Islet precursor cell (in vitro differentiated cells): ENCODE measurements around the gene CAPN11.
A peak's percentile ranks its signal among the peaks of the same experiment; 100 is the strongest.
"Not testable (repeated sequence)": the region's sequence is repeated elsewhere in the genome, so short reads cannot be mapped to it uniquely, and the experiment has no call there.

Experiments
- DNase-seq: peaks from one replicate; pipeline ENCODE4 v3.0.0-alpha.2; 2018

The CAPN11 gene

DNA sequence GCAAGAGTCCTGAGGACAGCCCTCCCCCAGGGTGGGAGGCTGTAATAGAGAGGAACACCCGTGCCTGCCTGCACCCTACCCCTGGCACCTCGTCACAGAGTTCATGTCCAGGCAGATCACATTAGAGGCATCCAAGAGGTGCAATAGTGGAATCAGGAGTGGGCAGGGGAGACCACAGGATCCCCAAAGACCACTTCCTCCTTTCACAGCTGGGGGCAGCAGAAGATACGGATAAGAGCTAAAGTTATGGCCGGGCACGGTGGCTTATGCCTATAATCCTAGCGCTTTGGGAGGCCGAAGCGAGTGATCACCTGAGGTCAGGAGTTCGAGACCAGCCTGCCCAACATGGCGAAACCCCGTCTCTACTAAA, 1.5 kb upstream of the CAPN11 start:
- DNase-seq, result no peak

DNA sequence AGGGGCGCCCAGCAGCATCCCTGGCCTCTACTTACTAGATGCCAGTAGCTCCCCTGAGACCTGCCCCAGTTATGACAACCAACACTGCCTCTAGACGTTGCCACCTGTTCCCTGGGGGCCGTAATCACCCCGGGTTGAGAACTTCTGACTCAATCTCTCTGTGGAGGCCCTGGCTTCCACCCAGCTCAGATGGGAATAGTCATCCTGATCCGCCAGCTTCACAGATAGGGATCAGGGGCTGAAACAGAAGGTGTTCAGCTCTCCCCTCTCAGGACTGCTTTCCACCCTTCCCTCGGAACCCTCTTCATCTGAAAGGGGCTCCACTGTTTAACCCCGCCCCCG, 3.3 kb downstream of the CAPN11 start:
- no peak for DNase-seq

- no peak for DNase-seq
Observed at GRCh38 chr6:44162876-44163625, 4.4 kb downstream of the CAPN11 start.

GRCh38 chr6:44166116-44166515, 7.5 kb downstream of the CAPN11 start:
- no peak for DNase-seq

DNA sequence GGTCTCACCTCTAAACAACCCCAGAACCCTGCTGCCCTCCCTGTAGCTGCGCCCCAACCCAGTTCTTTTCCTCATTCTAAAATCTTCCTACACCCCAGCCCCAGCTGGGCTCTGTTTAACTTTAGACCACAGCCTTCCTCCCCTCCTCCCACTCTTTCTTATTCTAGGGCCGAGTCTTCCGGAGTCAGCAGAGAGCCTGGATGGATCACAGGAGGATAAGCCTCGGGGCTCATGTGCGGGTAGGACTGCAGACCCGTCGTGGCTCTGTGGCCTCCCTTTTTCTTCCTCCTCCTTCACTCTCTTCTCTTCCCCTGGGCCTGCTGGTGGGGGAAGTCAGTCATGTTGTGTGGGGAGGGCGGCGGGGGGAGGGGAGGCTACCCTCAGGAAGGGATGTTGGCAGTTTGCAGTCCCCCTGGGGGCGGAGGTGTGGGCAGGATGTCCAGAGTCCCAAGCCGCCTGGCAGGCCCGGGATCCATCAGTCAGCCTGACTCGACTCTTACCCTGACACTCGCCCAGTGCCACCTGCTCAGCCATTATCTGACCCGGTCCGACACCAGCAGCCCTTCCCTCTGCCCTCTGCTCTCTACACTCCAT, 8.1 kb downstream of the CAPN11 start:
- DNase-seq, result peak; percentile 76

DNA sequence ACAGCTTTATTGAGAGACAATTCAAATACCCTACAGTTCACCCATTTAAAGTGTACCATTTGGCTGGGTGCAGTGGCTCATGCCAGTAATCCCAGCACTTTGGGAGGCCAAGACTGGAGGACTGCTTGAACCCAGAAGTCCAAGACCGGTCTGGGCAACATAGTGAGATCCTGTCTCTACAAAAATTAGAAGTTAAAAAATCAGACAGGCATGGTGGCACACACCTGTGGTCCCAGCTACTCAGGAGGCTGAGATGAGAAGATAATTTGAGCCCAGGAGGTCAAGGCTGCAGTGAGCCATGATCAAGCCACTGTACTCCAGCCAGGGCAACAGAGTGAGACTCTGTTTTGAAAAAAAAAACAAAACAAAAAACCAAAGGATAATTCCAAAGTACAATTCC, 8.9 kb downstream of the CAPN11 start:
- no peak for DNase-seq

DNA sequence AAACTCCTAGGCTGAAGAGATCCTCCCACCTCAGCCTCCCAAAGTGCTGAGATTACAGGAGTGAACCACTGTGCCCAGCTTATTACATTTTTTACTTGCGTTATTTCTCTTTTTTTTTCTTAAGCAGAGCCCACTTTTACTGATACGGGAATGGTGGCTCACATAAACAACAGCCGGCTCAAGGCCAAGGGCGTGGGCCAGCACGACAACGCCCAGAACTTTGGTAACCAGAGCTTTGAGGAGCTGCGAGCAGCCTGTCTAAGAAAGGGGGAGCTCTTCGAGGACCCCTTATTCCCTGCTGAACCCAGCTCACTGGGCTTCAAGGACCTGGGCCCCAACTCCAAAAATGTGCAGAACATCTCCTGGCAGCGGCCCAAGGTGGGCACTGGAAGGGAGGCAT, 10.5 kb downstream of the CAPN11 start:
- no peak for DNase-seq

DNA sequence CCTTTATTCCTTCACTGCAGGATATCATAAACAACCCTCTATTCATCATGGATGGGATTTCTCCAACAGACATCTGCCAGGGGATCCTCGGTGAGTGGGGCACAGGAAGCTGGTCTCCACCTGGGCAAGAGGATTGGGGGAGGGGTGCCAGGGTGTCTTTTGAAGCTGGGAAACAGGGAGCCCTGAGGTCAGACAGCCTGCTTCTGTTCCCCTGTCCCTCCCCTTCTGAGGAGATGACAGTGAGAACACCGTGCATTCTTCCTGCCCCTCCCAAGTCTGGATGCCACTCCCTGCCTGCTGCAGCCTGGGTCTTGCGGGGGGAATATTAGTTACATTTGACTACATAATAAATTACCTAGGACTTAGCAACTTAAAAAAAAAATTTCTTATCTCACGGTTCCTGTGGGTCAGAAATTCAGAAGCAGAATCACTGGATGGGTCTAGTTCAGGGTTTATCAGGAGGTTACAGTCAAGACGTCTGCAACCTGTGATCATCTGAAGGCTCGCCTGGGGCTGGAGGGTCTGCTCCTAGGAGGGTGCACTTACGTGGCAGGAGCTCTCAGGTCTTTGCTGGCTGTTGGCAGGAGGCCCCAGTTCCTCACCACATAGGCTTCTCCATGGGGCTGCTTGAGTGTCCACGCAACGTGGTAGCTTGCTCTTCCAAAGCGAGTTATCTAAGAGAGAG, 11.4 kb downstream of the CAPN11 start:
- DNase-seq, result no peak

GRCh38 chr6:44171899-44172546, 13.4 kb downstream of the CAPN11 start:
- no peak for DNase-seq

DNA sequence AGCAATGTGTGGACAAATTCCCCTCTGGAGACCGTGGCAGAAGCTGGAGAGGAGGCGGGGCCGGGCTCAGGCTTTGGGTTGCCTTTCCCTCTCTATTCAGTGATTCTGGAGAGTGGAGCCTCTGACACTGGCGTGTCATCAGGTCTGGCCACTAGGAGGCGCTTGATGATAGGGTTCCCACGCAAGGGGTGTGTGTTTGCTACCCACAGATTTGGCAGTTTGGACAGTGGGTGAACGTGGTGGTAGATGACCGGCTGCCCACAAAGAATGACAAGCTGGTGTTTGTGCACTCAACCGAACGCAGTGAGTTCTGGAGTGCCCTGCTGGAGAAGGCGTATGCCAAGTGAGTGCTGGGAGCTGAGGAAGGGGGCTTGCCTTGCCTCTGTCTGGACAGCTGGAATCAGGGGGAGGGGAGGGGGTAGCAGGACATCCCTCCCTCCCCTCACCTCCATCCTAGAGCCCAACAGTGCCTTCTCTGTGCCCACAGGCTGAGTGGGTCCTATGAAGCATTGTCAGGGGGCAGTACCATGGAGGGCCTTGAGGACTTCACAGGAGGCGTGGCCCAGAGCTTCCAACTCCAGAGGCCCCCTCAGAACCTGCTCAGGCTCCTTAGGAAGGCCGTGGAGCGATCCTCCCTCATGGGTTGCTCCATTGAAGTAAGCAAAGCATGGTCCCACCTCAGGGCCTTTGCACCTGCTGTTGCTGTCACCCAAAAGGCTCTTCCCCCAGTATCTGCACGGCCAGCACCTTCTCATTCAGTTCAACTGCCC, 14.3 kb downstream of the CAPN11 start:
- DNase-seq, result peak; percentile 90

- peak; percentile 50 for DNase-seq
Observed at GRCh38 chr6:44176130-44176761, 17.6 kb downstream of the CAPN11 start.

- peak; percentile 53 for DNase-seq
Observed at GRCh38 chr6:44176762-44177509, 18.3 kb downstream of the CAPN11 start.

GRCh38 chr6:44177691-44178423, 19.2 kb downstream of the CAPN11 start:
- DNase-seq, result peak; percentile 90

GRCh38 chr6:44178424-44179071, 19.9 kb downstream of the CAPN11 start:
- no peak for DNase-seq

DNA sequence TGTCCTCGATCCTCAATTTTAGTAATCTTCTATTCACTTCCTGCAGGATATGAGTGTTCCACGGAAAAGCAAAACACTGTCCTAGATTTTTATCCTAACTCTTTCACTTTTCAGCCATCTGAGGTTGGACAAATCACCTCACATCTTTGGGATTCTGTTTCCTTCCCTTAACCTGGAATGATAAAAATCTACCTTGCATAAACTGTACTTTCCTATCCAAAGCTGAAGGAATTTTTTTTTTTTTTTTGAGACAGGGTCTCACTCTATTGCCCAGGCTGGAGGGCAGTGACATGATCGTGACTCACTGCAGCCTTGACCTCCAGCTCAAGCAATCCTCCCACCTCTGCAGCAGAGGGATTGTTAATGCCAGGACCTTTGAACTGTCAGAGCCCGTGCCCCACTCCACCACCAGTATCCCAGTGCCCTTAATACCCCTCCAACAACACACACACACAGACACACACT, 20.5 kb downstream of the CAPN11 start:
- DNase-seq, result peak; percentile 50

DNA sequence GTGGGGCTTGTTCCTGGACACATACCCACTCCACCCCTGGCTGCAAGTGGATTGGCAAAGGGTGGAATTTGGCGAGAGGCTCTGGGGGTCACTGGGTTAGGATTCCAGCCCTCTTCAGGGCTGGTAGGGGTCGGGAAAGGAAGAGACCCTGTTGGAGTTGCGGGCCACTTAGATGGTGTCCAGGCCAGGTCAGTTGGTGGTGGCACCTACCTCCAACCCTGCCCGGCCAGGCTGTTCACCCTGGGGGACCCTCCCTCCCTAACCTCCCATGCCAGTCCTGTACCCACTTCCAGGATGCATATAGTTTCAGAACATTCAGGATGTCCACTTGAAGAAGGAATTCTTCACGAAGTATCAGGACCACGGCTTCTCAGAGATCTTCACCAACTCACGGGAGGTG, 21.0 kb downstream of the CAPN11 start:
- DNase-seq, result peak; percentile 43

- DNase-seq, result no peak
Observed at GRCh38 chr6:44180406-44180805, 21.8 kb downstream of the CAPN11 start.

- no peak for DNase-seq
Observed at GRCh38 chr6:44180886-44181285, 22.3 kb downstream of the CAPN11 start.

GRCh38 chr6:44181784-44182183, 23.2 kb downstream of the CAPN11 start:
- DNase-seq, result not testable (repeated sequence)

DNA sequence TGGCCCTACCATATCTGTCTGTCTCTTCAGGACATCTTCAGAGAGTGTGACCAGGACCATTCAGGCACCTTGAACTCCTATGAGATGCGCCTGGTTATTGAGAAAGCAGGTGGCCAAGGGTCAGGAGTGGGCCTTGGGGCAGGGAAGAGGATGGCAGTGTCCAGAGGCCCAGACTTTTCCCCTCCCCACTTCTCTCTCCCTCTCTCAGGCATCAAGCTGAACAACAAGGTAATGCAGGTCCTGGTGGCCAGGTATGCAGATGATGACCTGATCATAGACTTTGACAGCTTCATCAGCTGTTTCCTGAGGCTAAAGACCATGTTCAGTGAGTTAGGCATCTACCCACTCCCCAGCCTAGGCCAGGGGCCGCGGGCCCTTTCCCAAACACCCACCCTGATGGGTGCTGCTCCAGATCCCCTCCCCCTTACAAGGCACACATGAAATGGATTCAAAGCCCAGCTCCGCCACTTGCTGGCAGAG, 24.3 kb downstream of the CAPN11 start:
- no peak for DNase-seq
